HG02852 (cell line): ENCODE data around the gene UNC5CL.
"Not testable (repeated sequence)": the region's sequence is repeated elsewhere in the genome, so short reads cannot be mapped to it uniquely, and the experiment has no call there.

ENCODE experiments used
- ATAC-seq: cut with Tn5 transposase; IDR thresholded peaks from one replicate; pipeline ENCODE4 v1.9.1; 2021; ENCODE audit warnings: mild to moderate bottlenecking, moderate library complexity; ENCODE audit not compliant: unreplicated experiment

Gene UNC5CL

DNA sequence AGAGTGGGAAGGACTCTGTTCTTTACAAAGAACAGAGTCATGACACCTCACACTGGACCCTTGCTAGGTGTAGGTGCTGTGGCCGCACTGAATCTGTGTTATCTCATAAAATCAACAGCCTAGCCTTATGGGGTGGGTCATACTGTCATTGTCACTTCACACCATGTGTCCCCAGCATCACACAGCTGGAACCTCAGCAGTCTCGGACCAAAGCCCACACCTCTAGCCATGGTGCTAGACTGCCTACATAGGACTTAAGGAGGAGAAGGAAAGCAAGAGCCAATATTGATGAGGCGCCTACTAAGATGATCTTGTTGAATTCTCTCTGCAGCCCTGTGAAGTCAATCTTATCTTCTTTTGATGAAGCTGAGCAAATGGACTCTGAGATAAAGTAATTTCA lies 31.0 kb downstream of the UNC5CL start:
- no peak for ATAC-seq

DNA sequence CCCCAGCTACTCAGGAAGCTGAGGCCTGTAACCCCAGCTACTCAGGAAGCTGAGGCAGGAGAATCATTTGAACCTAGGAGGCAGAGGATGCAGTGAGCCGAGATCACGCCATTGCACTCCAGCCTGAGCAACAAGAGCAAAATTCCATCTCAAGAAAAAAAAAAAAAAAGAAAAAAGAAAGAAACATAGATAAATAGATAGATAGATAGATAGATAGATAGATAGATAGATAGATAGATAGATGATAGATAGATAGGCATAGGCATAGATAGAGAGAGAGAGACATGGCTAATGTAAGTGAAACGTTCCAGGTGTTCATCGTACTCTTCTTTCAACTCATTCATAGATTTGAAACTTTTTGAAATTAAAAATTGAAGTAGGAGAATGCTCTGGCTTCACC lies 32.0 kb downstream of the UNC5CL start:
- not testable (repeated sequence) for ATAC-seq

DNA sequence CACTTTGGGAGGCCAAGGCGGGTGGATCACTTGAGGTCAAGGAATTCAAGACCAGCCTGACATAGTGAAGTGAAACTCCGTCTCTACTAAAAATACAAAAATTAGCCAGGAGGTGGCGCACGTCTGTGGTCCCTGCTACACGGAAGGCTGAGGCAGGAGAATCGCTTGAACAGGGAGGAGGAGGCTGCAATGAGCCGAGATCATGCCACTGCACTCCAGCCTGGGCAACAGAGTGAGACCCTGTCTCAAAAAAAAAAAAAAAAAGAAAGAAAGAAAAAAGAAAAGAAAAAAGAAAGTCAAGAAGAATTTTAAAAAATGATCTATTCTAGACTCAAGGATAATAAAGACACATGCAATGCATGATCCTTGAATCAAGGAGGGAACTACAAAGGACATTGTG lies 32.8 kb downstream of the UNC5CL start:
- peak; percentile 51 for ATAC-seq

DNA sequence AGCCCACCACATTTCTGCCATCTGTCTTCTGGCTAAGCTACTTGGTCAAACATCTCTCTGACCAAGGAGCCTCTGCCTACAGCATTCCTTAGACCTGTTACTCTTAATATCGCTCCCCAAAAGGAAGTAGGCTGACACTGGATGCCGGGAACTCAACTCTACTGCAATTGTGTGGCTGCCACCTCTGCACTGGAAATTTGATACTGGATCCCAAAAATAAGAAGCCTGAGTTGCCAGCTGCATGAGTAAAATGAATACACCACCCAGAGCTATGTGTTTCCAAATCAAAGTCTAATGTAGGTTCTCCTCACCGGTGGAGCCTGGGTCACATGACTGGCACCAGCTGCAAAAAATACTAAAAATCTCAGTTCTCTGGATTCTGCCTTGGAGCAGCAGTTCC lies 36.9 kb downstream of the UNC5CL start:
- no peak for ATAC-seq

DNA sequence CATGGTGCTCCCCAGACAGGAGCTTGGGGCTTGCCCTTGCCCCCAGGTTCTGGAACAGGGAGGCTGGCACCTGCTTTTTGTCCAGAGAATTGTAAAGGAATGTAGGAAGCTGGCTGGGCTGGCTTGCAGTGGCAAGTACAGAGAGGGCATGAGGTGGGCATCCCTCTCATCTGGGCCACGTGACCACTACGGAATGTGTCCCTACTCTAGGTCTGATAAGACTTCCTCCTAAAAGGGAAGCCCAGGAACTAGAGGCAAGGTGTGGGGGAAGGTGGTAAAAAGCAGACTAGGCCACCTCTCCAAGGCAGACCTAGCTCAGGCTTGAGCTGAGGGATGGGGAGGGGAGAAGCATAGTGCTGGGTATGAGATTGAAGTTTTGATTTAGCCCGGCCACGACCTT lies 38.8 kb downstream of the UNC5CL start:
- ATAC-seq = no peak

DNA sequence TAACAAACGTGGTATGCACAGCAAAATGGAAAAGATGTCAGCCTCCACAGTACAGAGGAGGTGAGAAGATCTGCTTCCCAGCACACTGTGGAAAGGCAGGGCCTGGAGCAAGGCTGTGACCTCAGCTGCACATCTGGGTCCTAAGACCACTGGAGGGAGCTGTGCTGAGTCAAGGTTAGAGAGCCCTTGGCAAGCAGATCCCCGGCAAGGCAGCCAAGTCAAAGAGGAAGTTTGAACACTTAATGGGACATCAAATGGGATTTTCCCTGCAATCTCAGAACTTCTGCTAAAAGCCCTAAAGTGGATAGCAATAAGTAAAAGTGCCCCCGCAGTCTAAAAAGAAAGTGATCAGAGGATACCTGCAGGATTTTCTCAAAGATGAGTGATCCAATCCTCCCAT lies 39.5 kb downstream of the UNC5CL start:
- ATAC-seq = no peak

DNA sequence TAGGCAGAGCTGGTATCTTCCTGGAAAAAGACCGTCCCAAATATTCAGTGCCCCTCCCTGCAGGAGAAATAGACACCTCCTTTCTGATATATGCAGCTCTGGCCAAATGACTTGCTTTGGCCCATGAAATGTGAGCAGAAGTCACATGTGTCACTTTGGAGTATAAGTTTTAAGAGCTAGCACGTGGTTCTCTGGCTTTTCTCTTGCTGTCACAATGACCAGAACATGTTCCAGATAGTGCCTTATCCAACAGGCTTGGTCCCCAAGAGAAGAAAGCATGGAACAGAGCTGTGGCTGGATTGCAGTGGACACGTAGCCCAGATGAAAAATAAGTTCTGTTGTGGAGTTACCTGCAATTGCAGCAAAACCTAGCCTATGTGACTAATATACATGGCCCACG lies 40.4 kb downstream of the UNC5CL start:
- no peak for ATAC-seq

DNA sequence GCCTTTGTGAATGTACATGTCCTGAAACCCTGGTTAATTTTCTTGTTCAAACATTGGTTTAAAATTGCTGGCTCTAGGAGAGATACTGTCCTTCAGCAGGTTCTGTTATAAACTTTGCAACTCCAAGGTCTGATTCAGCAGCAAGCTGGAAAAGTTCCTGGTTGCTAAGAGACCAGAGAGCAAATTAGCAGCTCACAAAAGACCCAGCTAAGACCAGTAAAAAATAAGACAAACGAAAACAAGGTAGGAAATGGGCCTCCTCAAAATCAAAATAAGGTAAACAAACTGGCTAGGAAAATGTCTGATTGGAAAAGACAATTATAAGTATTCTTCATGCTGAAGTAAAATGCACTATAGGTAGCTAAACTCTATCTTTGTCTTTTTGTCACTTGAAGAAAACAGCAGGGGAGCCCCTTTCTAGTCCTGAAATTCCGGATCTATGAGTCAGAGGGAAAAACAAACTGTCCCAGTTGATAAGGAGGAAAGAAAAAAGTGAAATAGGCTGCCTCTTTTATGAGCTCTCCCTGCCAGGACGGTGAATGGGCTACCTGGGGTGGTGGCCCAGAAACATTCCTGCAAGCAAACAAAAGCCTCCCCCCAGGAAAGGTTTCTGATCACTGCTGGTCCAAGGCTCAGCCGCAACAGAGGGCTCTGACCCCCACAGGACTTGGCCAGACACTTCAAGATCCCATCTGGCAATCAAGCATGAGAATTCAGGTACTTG lies 41.6 kb downstream of the UNC5CL start:
- ATAC-seq = no peak

DNA sequence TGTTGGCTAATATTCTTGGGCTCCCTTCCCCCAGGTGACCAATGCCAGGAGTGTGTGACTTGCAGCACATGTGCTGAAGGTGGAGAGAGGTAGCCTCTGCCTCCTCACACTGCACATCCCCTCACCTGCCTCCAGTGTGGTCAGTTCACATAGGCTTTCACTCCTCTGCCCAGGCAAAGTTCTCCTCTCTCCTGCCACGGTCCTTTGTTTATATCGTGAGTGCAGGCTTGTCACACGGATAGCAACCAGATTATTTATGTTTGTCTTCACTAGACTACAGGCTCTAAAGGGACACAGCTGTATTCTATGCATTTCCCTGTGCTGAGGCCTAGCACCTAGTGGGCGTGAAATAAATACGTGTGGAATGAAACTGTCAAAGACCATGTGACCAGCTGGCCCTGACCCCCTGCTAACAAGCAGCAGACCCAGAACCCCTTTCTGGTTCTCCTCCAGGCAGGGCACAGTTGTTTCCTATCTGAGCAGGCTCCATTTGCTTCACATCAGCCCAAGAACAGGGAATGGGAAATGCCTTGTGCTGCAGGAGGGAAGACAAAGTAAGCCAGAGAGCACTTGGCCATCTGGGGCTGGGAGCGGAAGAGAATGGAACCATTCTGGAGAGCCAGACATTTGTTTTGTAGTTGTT lies 42.3 kb downstream of the UNC5CL start:
- ATAC-seq = no peak

DNA sequence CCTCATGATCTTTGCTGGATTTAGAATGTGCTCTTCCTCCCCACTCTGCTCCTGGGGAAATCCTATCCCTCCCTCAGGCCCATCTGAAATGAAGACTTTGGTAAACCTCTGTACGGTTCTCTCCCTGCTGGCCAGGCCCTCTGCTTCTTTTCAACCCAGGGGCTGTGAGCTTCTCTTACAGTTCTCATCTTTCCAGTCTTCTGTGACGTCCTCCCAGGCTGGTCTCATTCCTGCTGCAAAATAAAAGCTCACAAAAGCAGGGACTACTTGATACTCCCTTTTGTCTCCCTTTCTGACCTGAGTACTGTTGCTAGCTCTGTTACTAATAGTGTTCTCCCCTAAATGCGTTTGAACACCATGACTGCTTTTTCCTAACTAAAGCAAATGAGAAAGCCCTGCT lies 46.3 kb downstream of the UNC5CL start:
- no peak for ATAC-seq

DNA sequence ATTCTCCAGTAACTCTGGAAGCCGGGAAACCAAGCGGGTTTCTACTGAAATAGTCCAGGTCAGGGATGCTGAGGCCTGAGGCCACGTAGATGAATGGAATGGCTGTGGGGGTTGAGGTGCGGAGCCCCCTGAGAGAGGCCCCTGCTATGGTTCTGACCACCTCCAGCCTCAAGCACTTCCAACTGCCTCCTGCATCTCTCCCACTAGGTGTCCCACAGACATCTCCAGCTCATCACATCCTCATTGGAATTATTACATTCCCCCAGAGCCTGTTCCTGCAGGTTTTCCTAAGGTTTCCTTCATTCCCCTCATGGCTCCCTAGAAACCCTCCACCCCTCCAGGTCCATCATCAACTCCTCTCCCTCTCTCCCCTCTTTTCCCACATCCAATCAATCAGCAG lies 48.7 kb downstream of the UNC5CL start:
- no peak for ATAC-seq

DNA sequence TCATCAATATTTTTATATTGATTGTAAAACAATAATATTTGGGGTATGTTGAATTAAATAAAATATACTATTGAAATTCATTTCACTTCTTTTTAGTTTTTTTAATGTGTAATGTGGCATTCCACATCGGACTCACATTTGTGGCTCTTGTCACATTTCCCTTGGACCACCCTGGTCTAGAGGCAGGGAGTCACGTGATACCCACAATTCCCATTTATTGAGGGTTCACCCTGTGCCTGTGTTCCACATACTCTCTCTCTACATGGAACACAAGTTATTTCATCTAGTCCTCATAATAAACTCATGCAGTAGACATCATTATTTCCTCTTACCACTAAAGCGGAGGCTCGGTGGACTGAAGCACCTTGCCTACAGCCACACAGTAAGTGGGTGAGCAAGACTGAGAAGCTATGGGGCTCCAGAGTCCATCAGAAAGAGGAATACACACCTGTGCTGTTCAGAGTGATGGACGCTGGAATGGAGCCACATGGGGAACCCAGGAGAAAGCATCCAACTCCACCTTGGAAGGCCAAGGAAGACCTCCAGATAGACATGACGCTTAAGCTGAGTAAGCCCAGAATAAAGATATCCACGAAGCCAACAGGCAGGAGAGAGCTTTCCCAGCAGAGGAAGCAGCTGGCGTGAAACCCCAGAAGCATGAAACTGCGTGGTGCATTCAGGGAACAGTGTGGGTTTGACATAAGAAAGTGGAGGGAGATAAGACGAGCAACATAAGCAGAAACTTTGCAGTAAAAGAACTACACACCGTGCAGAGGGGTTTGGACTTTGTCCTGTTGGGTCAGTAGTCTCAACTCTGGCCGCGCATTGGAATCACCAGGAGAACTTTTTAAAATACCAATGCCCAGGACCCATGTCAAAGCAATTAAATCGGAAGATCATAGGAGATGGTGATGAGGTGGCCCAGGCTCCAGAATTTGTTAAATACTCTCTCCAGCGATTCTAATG lies 49.5 kb downstream of the UNC5CL start:
- no peak for ATAC-seq

DNA sequence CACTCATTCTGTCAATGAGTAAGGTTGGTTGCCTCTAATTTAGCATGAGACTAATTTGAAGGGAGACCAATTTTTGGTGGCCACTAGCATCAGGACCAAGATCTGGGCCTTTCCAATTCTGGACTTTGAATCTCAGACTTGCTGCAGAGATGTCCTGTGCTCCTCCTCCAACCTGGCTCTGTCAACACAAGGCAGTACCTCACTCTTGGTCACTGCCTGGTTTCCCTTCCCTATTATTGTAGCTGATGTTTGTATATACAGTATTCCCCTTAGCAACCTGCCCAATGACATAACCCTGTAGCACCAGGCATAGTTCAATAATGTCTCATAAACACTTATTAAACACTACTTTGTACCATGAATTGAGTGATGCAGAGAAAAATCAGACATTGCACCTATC lies 50.4 kb downstream of the UNC5CL start:
- no peak for ATAC-seq

DNA sequence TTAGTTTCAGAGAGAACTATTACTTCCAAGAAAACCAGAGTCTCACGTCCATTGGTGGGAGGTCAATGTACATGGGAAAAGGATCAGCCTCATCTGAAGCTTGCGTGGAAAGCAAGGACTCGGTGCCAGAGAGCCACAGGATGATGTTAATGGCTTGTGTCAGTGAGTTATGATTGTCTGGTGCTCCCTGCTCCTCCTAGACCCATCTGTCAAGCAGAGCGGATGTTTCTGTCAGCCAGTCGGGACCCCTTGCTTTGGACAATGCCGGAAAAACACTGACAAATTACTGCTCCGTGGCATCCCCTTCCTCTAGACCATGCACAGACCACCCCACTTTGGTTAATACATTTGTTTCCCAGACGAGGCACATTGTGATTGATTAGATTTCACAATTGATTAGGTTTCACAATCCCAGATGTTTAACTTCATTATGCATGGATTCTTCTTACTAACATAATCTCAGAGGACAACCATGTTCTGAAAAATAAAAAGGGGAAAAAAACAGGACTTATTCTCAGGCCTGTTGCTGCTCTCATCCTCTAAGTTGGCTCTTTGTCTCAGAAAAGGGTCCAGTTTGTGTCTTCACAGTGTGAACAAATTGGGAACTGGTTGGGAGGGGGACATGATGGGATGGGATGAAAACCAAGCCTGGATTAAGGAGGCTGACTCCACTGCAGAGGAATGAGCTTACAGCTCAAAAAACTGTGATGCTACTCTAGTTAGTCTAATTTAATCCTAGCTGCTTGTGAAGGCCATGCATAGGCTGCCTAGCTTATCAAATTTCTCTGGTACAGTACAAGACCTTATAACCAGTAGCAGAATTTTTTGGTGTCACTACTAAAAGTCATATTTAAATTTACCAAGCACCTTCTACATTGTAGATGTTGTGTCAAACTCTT lies 51.9 kb downstream of the UNC5CL start:
- ATAC-seq = no peak

DNA sequence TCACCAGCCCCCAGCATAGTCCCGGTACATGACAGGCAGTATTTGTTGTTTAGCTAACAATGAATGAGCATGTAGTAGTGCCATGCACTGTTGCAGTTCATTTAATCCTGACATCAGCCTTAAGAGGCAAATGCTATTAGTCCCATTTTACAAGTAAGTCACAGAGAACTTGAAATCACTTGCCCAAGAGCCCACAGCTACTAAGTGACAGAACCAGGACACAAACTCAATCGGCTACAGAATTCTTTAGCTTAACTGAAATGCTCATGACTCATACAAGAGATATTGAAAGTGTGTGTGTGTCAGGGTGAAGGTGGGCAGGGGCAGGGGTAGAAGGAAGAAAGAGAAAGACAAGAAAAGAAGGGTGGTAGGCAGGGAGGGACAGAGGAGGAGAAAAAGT lies 52.7 kb downstream of the UNC5CL start:
- ATAC-seq = no peak

DNA sequence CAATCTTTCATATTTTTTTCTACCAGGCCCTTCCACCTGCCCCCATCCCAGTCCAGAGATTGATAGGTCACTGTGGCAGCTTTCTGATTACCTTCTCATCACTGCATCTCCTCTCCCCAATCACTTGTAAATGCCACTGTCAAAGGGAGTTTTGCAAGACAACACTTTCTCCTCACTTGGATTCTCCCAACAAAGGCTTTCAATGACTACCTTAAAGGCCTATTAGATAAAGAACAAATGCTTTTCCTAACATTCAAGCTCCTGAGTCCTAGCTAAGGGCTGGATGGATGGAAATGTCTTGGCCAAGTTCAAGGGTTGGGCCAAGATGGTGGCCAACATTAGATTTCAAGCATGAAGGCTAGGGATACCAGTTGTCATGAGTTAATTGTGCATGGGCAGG lies 55.3 kb downstream of the UNC5CL start:
- no peak for ATAC-seq

DNA sequence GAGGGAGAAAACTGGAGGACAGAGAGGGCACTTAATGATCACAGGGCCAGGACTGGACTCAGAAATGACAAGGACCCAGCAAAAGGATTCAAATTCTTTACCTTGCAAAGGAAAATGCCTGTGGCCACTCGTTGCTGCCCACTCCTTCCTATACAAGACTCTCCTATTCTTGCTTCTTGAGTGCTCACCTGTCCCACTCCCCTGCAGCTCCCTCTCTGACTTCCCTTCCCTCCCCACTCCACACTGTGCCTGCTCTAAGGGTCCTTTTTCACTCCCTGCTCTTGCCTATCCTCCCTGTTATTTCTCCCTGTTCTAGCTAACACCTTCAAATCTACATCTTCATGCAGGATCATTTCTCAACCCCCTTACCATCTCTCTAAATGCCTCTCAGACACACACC lies 56.1 kb downstream of the UNC5CL start:
- no peak for ATAC-seq

DNA sequence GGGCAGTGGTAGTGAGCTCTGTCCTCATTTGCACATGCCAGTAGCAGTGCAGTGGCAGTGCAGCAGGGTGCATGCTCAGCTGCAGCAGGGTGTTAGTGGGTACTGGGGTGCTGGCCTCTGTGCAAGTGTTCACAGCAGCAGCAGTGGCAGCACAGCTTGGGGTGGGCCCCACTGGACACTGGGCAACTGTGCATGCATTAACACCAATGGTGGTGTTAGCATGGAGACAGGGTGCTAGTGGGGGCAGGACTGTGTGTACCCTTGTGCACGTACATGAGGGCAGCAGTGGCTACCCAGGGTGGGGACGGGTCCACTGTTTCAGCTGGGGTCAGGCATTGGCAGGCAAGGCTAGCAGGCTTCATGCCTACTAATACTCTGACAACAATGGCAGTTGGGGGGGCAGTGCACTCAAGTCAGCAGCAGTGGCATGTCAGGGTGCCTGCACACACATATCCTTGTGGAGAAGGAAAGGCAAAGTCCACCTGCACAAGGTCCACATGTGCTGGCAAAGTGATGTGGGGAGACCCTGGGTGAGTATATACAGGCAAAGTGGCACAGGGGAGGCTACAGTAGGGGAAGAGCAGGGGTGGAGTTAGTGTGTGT lies 60.2 kb downstream of the UNC5CL start:
- ATAC-seq = no peak

DNA sequence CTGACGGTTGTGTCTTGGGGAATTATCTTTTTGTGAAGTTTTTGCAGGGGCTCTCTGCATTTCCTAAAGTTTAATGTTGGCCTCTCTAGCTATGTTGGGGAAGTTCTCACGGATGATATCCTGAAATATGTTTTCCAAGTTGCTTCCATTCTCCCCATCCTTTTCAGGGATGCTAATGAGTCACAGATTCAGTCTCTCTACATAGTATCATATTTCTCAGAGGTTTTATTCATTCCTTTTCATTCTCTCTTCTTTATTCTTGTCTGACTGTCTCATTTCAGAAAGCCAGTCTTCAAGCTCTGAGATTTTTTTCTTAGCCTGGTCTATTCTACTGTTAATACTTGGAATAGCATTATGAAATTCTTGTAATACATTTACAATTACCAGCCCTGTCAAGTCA lies 61.3 kb downstream of the UNC5CL start:
- ATAC-seq = no peak

DNA sequence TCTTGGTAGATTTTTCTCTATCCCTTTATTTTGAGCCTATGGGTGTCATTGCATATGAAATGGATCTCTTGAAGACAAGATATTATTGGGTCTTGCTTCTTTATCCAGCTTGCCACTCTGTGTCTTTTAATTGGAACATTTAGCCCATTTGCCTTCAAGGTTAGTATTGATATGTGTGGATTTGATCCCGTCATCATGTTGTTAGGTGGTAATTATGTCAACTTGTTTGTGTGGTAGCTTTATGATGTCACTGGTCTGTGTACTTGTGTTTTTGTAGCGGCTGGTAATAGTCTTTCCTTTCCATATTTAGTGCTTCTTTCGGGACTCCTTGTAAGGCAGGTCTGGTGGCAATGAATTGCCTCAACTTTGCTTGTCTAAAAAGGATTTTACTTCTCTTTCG lies 61.9 kb downstream of the UNC5CL start:
- no peak for ATAC-seq
